Endothelial cell (in vitro differentiated cells): ENCODE results near the gene PFDN6. TPM values are rescaled to one million over a fixed set of nuclear protein-coding genes. Genes with fewer than 3 reads are reported as not detected.
"Not testable (repeated sequence)": the region's sequence is repeated elsewhere in the genome, so short reads cannot be mapped to it uniquely, and the experiment has no call there.

Source experiments
- DNase-seq: peaks from one replicate; pipeline ENCODE4 v3.0.0; 2021; ENCODE audit warnings: low spot score
- H3K27ac Mint-ChIP-seq: one replicate; pipeline ENCODE4 v1.8.0; 2021; ENCODE audit warnings: mixed read lengths, inconsistent platforms; ENCODE audit not compliant: unreplicated experiment
- H3K27me3 Mint-ChIP-seq: one replicate; pipeline ENCODE4 v1.8.0; 2021; ENCODE audit warnings: mild to moderate bottlenecking, moderate library complexity, mixed read lengths, inconsistent platforms; ENCODE audit not compliant: unreplicated experiment
- H3K36me3 Mint-ChIP-seq: one replicate; pipeline ENCODE4 v1.8.0; 2021; ENCODE audit warnings: mild to moderate bottlenecking, low read depth, mixed read lengths, inconsistent platforms; ENCODE audit not compliant: unreplicated experiment
- H3K4me1 Mint-ChIP-seq: one replicate; pipeline ENCODE4 v1.8.0; 2021; ENCODE audit warnings: mild to moderate bottlenecking, mixed read lengths, inconsistent platforms; ENCODE audit not compliant: unreplicated experiment
- H3K4me3 Mint-ChIP-seq: one replicate; pipeline ENCODE4 v1.8.0; 2021; ENCODE audit warnings: mild to moderate bottlenecking, mixed read lengths, inconsistent platforms; ENCODE audit not compliant: unreplicated experiment
- H3K9me3 Mint-ChIP-seq: one replicate; pipeline ENCODE4 v1.8.0; 2021; ENCODE audit warnings: mixed read lengths, inconsistent platforms; ENCODE audit not compliant: unreplicated experiment
- CTCF ChIP-seq: fragments of 200-600 bp; sonication (generic); IDR thresholded peaks from one replicate; pipeline ENCODE4 v1.5.0; 2021; ENCODE audit warnings: antibody characterized with exemption; ENCODE audit not compliant: unreplicated experiment
- total RNA-seq: library from RNA; stranded (reverse); fragmentation: NEBNext Ultra II Directional; extraction: Animal tissue kit (Norgen Biotek cat#: 25700); gene quantifications from one replicate; pipeline ENCODE4 v1.2.1, GENCODE V29; 2021; ENCODE audit not compliant: unreplicated experiment

The PFDN6 gene
- total RNA-seq, 1 donor from 2014 or later, result 33.3 TPM

GRCh38 chr6:33273129-33273923 lies 16.1 kb upstream of the PFDN6 start:
- Mint-ChIP-seq H3K36me3 (peaks cover 34% of the 10 kb centered on the region), H3K27ac (no peak overlapping the region), H3K9me3 (no peaks in the 10 kb centered on the region), H3K4me3 (peak overlapping the region; percentile 99), H3K4me1 (peaks cover 56% of the 10 kb centered on the region), H3K27me3 (peaks cover 18% of the 10 kb centered on the region)
- DNase-seq, result no peak
- TF ChIP-seq CTCF, result no peak

- peak overlapping the region; percentile 42 for H3K4me3 Mint-ChIP-seq
- H3K36me3 Mint-ChIP-seq, result peaks cover 28% of the 10 kb centered on the region
- peaks cover 56% of the 10 kb centered on the region for H3K4me1 Mint-ChIP-seq
- no peak overlapping the region for H3K27ac Mint-ChIP-seq
- H3K27me3 Mint-ChIP-seq, result peaks cover 18% of the 10 kb centered on the region
- no peak for TF ChIP-seq CTCF
- DNase-seq, result no peak
- no peaks in the 10 kb centered on the region for H3K9me3 Mint-ChIP-seq
These were observed 15.2 kb upstream of the PFDN6 start for GRCh38 chr6:33273924-33274902.

GRCh38 chr6:33275795-33276580 lies 13.4 kb upstream of the PFDN6 start:
- H3K4me3 Mint-ChIP-seq, result peak overlapping the region; percentile 87
- DNase-seq, result not testable (repeated sequence)

GRCh38 chr6:33276581-33276863 lies 12.9 kb upstream of the PFDN6 start:
- H3K27me3 Mint-ChIP-seq, result peaks cover 10% of the 10 kb centered on the region
- TF ChIP-seq CTCF, result no peak
- H3K4me3 Mint-ChIP-seq, result peak overlapping the region; percentile 87
- DNase-seq, result no peak
- H3K36me3 Mint-ChIP-seq, result peaks cover 28% of the 10 kb centered on the region
- H3K4me1 Mint-ChIP-seq, result peaks cover 40% of the 10 kb centered on the region
- no peaks in the 10 kb centered on the region for H3K9me3 Mint-ChIP-seq
- peak overlapping the region; percentile 59 for H3K27ac Mint-ChIP-seq

More at GRCh38 chr6:33275795-33276580, 13.4 kb upstream of the PFDN6 start:
- H3K27me3 Mint-ChIP-seq, result peaks cover 13% of the 10 kb centered on the region
- peaks cover 46% of the 10 kb centered on the region for H3K4me1 Mint-ChIP-seq
- not testable (repeated sequence) for H3K9me3 Mint-ChIP-seq
- peak overlapping the region; percentile 67 for H3K27ac Mint-ChIP-seq
- peaks cover 28% of the 10 kb centered on the region for H3K36me3 Mint-ChIP-seq
